ENCODE measurements around the gene TPSD1. TPM values are rescaled to one million over a fixed set of nuclear protein-coding genes. Genes with fewer than 3 reads are reported as not detected.

Gene TPSD1
- total and polyA plus RNA-seq, 9 of the 15 experiments (the other 6 are each of a cell fraction or from before 2014, with no cell fraction given) = not detected

GRCh38 chr16:1293921-1294656, 38.2 kb downstream of the TPSD1 start (continued):
- TF ChIP-seq ZBTB5 (IDR thresholded peaks at IDR 0.05) (no peak), FOXJ2 (tag; IDR thresholded peaks at IDR 0.05) (0 out of 2 replicates have a peak, but pooled peaks have one; percentile 41), NR2F6 (CRISPR knock-in tag; IDR thresholded peaks at IDR 0.05) (peak; percentile 92), CREM (IDR thresholded peaks at IDR 0.05; ENCODE audit: low read depth) (peak; percentile 17; the same call in 1 of the 2 replicates), MXI1 (IDR thresholded peaks at IDR 0.05; ENCODE audit: low read depth, low read length) (no peak), SMC3 (conservative IDR thresholded peaks at IDR 0.05; ENCODE audit: insufficient read depth, low read depth, low read length) (no peak), NFXL1 (CRISPR knock-in tag; IDR thresholded peaks at IDR 0.05) (peak; percentile 97), ZNF398 (CRISPR knock-in tag; IDR thresholded peaks at IDR 0.05) (peak; percentile 88), PREB (CRISPR knock-in tag; IDR thresholded peaks at IDR 0.05) (no peak), EGR1 (conservative IDR thresholded peaks at IDR 0.05) (0 out of 2 replicates have a peak, but pooled peaks have one; percentile 2), ZNF75A (CRISPR knock-in tag; IDR thresholded peaks at IDR 0.05) (peak; percentile 82), NFIX (CRISPR knock-in tag; IDR thresholded peaks at IDR 0.05; ENCODE audit: low read depth) (peak; percentile 65), HMGN3 (IDR thresholded peaks at IDR 0.05; ENCODE audit: borderline replicate concordance, extremely low read depth, insufficient read length, low read depth, low read length) (no peak), ZEB2 (IDR thresholded peaks at IDR 0.05) (no peak), WHSC1 (IDR thresholded peaks at IDR 0.05; ENCODE audit: low read length) (no peak), USF1 (CRISPR knock-in tag; IDR thresholded peaks at IDR 0.05) (no peak), NONO (IDR thresholded peaks at IDR 0.05; ENCODE audit: low read depth in 2 of 2, low read length in 1 of 2) (no peak), SUPT5H (IDR thresholded peaks at IDR 0.05) (no peak), BRCA1 (IDR thresholded peaks at IDR 0.05) (no peak), BRCA1 (CRISPR knock-in tag; IDR thresholded peaks at IDR 0.05) (no peak), KLF6 (CRISPR knock-in tag; IDR thresholded peaks at IDR 0.05; ENCODE audit: borderline replicate concordance) (peak; percentile 99), EP400 (IDR thresholded peaks at IDR 0.05) (no peak), HIVEP1 (CRISPR knock-in tag; IDR thresholded peaks at IDR 0.05) (peak; percentile 98), TAL1 (IDR thresholded peaks at IDR 0.05) (no peak), RHOXF2B (CRISPR knock-in tag; conservative IDR thresholded peaks at IDR 0.05) (peak; percentile 96), MED1 (CRISPR knock-in tag; IDR thresholded peaks at IDR 0.05; ENCODE audit: borderline replicate concordance) (no peak)
